ENCODE results near the gene CTNNA1. TPM values are rescaled to one million over a fixed set of nuclear protein-coding genes. Genes with fewer than 3 reads are reported as not detected.
A peak's percentile ranks its signal among the peaks of the same experiment; 100 is the strongest.

The CTNNA1 gene
- total RNA-seq, 6 experiments from 2014 or later = 101 to 192 (median 123) TPM

DNA sequence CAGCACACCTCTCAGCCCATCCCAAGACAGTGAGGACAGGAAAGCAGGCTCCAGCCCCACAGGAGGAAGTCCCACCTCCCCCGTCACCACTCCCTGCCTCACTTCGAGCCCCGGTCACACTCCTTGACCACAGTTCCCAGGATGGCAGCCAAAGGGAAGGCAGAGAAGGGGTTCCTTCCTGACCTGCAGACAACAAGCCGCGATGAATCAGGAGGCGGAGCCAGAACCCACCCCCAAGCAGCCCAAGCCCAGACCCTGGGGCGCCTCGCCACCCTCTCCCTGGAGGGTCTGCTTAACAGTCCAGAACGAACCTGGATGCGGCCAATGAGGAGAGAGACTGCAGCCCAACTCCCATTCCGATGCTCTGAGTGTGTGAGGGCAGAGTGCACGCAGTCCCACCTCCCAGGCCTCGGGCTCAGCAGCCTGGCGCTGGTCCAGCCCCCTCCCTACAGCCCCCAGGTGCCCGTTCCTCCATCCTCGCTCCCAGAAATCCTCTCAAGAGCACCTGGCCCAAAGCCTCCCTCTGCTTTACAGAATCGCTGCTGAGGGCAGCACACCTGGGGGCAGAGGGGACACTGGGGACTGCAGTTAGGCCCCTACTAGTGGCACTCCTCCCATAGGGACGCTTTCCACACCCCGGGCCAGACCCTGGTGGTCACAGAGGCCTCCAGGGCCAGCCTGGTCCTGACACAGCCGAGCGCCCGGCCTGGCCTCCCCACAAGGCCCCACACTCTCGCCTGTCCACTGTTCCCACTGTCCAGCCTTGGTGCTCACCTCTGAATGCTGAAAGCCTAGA, 191.5 kb downstream of the CTNNA1 start:
- DNase-seq (peak in 1 of 3 donors; percentile 37), ATAC-seq (peak in 2 of 4 donors; percentile 4 to 8)
- H3K27ac ChIP-seq = no peak overlapping the region
- intact Hi-C loops (cut with DNase I) = no loop called here
- H3K9me3 ChIP-seq = no peaks in the 10 kb centered on the region
- H3K4me1 ChIP-seq = no peaks in the 10 kb centered on the region
- H3K27me3 ChIP-seq = no peaks in the 10 kb centered on the region
- 50% methylated on average over 3 of the region's 23 CpGs for WGBS (ENCODE audit: insufficient coverage, low coverage, low lambda C conversion rate, missing lambda C conversion rate)
- H3K36me3 ChIP-seq = peaks cover 0 to 15% (median 6%) of the 10 kb centered on the region in 4 donors
- TF ChIP-seq POLR2A (IDR thresholded peaks at IDR 0.05) = no peak
- TF ChIP-seq, protein P1, sequence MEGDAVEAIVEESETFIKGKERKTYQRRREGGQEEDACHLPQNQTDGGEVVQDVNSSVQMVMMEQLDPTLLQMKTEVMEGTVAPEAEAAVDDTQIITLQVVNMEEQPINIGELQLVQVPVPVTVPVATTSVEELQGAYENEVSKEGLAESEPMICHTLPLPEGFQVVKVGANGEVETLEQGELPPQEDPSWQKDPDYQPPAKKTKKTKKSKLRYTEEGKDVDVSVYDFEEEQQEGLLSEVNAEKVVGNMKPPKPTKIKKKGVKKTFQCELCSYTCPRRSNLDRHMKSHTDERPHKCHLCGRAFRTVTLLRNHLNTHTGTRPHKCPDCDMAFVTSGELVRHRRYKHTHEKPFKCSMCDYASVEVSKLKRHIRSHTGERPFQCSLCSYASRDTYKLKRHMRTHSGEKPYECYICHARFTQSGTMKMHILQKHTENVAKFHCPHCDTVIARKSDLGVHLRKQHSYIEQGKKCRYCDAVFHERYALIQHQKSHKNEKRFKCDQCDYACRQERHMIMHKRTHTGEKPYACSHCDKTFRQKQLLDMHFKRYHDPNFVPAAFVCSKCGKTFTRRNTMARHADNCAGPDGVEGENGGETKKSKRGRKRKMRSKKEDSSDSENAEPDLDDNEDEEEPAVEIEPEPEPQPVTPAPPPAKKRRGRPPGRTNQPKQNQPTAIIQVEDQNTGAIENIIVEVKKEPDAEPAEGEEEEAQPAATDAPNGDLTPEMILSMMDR (IDR thresholded peaks at IDR 0.05) = no peak
- H3K4me3 ChIP-seq = no peak overlapping the region

DNA sequence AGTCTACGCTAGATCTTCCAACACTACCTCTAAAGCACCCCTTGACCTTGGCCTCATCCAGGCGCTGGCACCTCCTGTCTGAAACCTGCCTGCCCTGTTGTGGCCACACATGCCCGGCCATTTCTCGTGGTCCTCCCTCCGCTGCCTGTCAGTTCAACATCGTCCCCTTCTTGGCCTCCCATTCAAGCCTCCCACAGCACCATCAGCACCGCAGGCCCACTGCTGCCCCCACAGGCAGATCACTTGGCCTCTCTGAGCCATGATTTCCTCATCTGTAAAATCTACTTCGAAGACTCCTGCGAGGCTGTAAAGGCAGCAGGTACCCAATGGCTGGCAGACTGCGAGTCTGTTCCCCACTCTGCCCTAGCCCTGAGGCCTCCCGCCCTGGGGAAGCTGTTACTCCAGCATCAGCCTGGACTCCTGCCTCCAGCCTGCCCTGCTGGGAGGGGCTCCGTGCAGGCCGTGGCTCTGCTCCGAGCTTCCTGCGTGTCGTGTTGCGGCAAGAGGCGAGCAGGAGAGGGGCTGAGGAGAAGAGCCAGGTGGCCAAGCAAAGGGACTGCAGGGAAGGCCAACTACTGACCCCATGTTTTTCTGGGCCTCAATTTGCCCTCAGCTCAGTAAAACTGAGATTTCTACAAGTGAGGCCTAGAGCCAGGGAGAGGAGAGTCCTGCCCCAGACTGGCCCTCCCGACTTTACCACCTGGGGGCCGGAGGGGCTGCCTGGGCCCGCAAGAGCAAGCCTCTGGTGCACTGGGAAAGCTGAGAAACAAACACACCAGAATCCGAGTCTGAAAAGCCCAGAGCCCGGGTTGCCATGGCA, 192.4 kb downstream of the CTNNA1 start:
- no peak for DNase-seq
- intact Hi-C loops (cut with DNase I) = no loop called here
- ATAC-seq = no peak
- TF ChIP-seq POLR2A (IDR thresholded peaks at IDR 0.05) = no peak
- TF ChIP-seq, protein P1 (IDR thresholded peaks at IDR 0.05) = no peak
- peaks cover 0 to 15% (median 6%) of the 10 kb centered on the region in 4 donors for H3K36me3 ChIP-seq
- H3K9me3 ChIP-seq = no peaks in the 10 kb centered on the region
- H3K27me3 ChIP-seq = no peaks in the 10 kb centered on the region
- H3K4me1 ChIP-seq = no peaks in the 10 kb centered on the region
- 96% methylated on average over 7 of the region's 23 CpGs for WGBS (ENCODE audit: insufficient coverage, low coverage, low lambda C conversion rate, missing lambda C conversion rate)
- no peak overlapping the region for H3K4me3 ChIP-seq
- no peak overlapping the region for H3K27ac ChIP-seq

DNA sequence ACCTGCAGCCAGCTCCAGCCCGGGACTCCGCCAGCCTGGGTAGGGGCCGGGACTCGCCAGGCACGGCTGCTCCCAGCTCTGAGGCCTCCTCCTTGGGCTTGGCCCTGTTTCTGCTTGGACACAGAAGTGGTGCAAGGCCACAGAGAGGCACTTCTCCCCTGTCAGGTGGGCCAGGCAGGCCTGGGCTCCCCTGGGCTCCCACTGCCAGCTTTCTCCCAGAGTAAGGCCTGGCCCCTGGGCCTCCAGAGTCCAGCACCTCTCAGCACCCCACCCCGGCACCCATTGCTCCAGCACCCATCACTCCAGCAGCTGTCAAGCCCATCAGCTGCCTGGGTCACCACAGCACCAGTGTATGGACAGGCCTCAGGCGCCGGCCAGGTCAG, 193.0 kb downstream of the CTNNA1 start:
- no peak overlapping the region for H3K27ac ChIP-seq
- DNase-seq = no peak
- no CpG with 5 or more reads among the region's 8 CpGs for WGBS (ENCODE audit: insufficient coverage, low coverage, low lambda C conversion rate, missing lambda C conversion rate)

DNA sequence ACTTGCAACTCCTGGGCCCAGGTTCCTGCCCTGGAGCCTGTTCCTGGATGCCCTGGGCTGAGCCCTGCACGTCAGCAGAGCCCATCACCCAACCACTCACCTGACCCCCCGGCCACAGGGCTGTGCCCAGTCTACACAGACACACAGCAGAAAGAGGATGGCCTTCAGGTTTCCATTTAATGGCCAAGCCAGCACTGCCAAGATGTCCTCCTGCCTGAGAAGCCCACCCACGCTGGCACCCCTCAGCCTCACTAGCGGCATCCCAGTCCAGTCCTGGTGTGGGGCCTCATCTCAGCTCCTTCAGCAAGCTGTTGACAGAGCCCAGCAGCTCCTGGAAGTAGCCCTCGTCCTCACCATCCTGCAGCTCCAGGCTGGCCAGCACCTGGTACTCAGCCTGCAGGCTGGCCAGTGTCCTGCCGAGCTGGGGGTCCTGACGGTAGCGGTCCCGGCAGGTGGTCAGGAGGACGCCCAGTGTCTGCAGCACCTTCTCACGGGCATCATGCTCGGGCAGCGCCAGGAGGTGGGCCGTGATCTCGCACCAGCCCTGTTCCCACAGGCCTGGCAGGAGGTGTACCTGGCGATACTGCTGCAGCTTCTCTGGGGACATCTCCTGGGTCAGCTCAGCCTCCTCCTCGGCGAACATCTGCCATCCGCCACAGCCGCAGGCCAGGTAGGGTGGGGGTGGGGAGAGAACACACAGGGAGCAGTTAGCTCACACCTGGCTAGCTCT, 193.8 kb downstream of the CTNNA1 start:
- ATAC-seq = no peak
- Histone ChIP-seq H3K9me3 (no peaks in the 10 kb centered on the region), H3K4me1 (no peaks in the 10 kb centered on the region), H3K4me3 (no peak overlapping the region), H3K36me3 (peaks cover 0 to 15% (median 6%) of the 10 kb centered on the region in 4 donors), H3K27me3 (no peaks in the 10 kb centered on the region), H3K27ac (no peak overlapping the region)
- no peak for TF ChIP-seq POLR2A (IDR thresholded peaks at IDR 0.05)
- TF ChIP-seq, protein P1 (IDR thresholded peaks at IDR 0.05) = no peak
- intact Hi-C loops (cut with DNase I) = no loop called here
- DNase-seq = no peak
- 100% methylated on average over 1 of the region's 20 CpGs for WGBS (ENCODE audit: insufficient coverage, low coverage, low lambda C conversion rate, missing lambda C conversion rate)

More for the DNA sequence above, 193.0 kb downstream of the CTNNA1 start:
- H3K36me3 ChIP-seq = peaks cover 0 to 15% (median 6%) of the 10 kb centered on the region in 4 donors
- TF ChIP-seq, protein P1 (IDR thresholded peaks at IDR 0.05) = no peak
- no peak for TF ChIP-seq POLR2A (IDR thresholded peaks at IDR 0.05)
- H3K27me3 ChIP-seq = no peaks in the 10 kb centered on the region
- no peaks in the 10 kb centered on the region for H3K9me3 ChIP-seq
- H3K4me1 ChIP-seq = no peaks in the 10 kb centered on the region
- H3K4me3 ChIP-seq = no peak overlapping the region
- intact Hi-C loops (cut with DNase I) = no loop called here
- no peak for ATAC-seq

All from right lobe of liver (tissue), 6 donors.